IMR-90 (cell line): ENCODE data around the gene EPB41L3. TPM values are rescaled to one million over a fixed set of nuclear protein-coding genes. Genes with fewer than 3 reads are reported as not detected.

Source experiments
- ATAC-seq: fragments of 200-7000 bp; cut with Tn5 transposase; 2 replicates; pipeline ENCODE4 v1.9.1; 2020; ENCODE audit warnings: low read depth, mild to moderate bottlenecking, moderate library complexity
- BruUV-seq: library from RNA; stranded (reverse); fragments of 400-500 nt; replicated peaks from 2 replicates; lab custom pipeline; 2021; lab: Mats Ljungman, UMichigan
- CTCF ChIA-PET: fragments of 300-600 bp; formaldehyde crosslinking; extraction: SDS; loops from one replicate; lab custom pipeline; 2021; ENCODE audit warnings: antibody characterized with exemption; lab: Yijun Ruan, JAX
- POLR2A ChIA-PET: fragments of 300-600 bp; sonication (Branson Sonifier 250); formaldehyde crosslinking; loops from one replicate; lab custom pipeline; 2022; ENCODE audit warnings: antibody characterized with exemption; ENCODE audit not compliant: unreplicated experiment; lab: Charles Lee
- DNase-seq: peaks from one replicate; pipeline ENCODE4 v3.0.0; 2013
- H2AFZ ChIP-seq: replicated peaks from 2 replicates; pipeline ENCODE3; 2013; ENCODE audit warnings: low read length, mild to moderate bottlenecking; ENCODE audit not compliant: poor library complexity
- H2AK5ac ChIP-seq: 2 replicates; pipeline ENCODE4 v1.6.1; 2013; ENCODE audit warnings: low read depth, low read length, inconsistent platforms
- H2AK9ac ChIP-seq: replicated peaks from 2 replicates; pipeline ENCODE3; 2013; ENCODE audit warnings: mild to moderate bottlenecking, low read depth, low read length, moderate library complexity; ENCODE audit not compliant: poor library complexity
- H2BK120ac ChIP-seq: 2 replicates; pipeline ENCODE4 v1.6.1; 2013; ENCODE audit warnings: low read depth, low read length, inconsistent platforms
- H2BK15ac ChIP-seq: 3 replicates; pipeline ENCODE4 v1.6.1; 2013; ENCODE audit warnings: low read depth, low read length, inconsistent platforms
- H2BK20ac ChIP-seq: 2 replicates; pipeline ENCODE4 v1.6.1; 2013; ENCODE audit warnings: low read depth, mild to moderate bottlenecking, inconsistent platforms, low read length, moderate library complexity
- H2BK5ac ChIP-seq: 2 replicates; pipeline ENCODE4 v1.6.1; 2013; ENCODE audit warnings: mild to moderate bottlenecking, low read depth, low read length, inconsistent platforms; ENCODE audit not compliant: poor library complexity, severe bottlenecking
- H3K14ac ChIP-seq: replicated peaks from 2 replicates; pipeline ENCODE4 v1.6.1; 2013; ENCODE audit warnings: low read depth, low read length, inconsistent platforms
- H3K18ac ChIP-seq: 2 replicates; pipeline ENCODE4 v1.6.1; 2013; ENCODE audit warnings: low read depth, low read length, control low read depth
- H3K23ac ChIP-seq: 2 replicates; pipeline ENCODE4 v1.6.1; 2013; ENCODE audit warnings: low read depth, low read length, inconsistent platforms
- H3K27ac ChIP-seq: 2 replicates; pipeline ENCODE4 v1.5.1; 2013; ENCODE audit warnings: mild to moderate bottlenecking, control low read depth, low read length; ENCODE audit not compliant: insufficient read depth
- H3K27me3 ChIP-seq: 2 replicates; pipeline ENCODE4 v1.6.1; 2013; ENCODE audit warnings: low read length; ENCODE audit not compliant: control insufficient read depth, insufficient read depth
- H3K36me3 ChIP-seq: 2 replicates; pipeline ENCODE4 v1.6.1; 2013; ENCODE audit warnings: low read length, mixed read lengths; ENCODE audit not compliant: control insufficient read depth, insufficient read depth
- H3K4ac ChIP-seq: 2 replicates; pipeline ENCODE4 v1.6.1; 2013; ENCODE audit warnings: low read depth, low read length, inconsistent platforms
- H3K4me1 ChIP-seq: 2 replicates; pipeline ENCODE4 v1.6.1; 2013; ENCODE audit warnings: low read length, mixed read lengths; ENCODE audit not compliant: control insufficient read depth, insufficient read depth
- H3K4me2 ChIP-seq: 2 replicates; pipeline ENCODE4 v1.6.1; 2013; ENCODE audit warnings: low read depth, mild to moderate bottlenecking, control low read depth, low read length, moderate library complexity
- H3K4me3 ChIP-seq: 2 replicates; pipeline ENCODE4 v1.5.1; 2013; ENCODE audit warnings: low read depth, mild to moderate bottlenecking, control low read depth, low read length, moderate library complexity; ENCODE audit not compliant: insufficient read depth
- H3K56ac ChIP-seq: 2 replicates; pipeline ENCODE4 v1.6.1; 2013; ENCODE audit warnings: low read length, inconsistent platforms; ENCODE audit not compliant: insufficient read depth; ENCODE audit errors: extremely low read depth
- H3K79me1 ChIP-seq, 2 experiments: 2 replicates each; pipeline ENCODE4 v1.6.1; 2013; ENCODE audit warnings: low read length in 2 of 2, inconsistent platforms in 1 of 2, low read depth in 1 of 2
- H3K9ac ChIP-seq: 2 replicates; pipeline ENCODE4 v1.6.1; 2013; ENCODE audit warnings: low read depth, low read length, control low read depth
- H3K9me1 ChIP-seq: 2 replicates; pipeline ENCODE4 v1.6.1; 2013; ENCODE audit warnings: low read length, inconsistent platforms; ENCODE audit not compliant: insufficient read depth
- H3K9me3 ChIP-seq: 2 replicates; pipeline ENCODE4 v1.6.1; 2013; ENCODE audit warnings: low read length; ENCODE audit not compliant: control insufficient read depth, insufficient read depth
- H4K20me1 ChIP-seq: 2 replicates; pipeline ENCODE4 v1.6.1; 2013; ENCODE audit warnings: low read length, inconsistent platforms; ENCODE audit not compliant: insufficient read depth
- H4K5ac ChIP-seq: 2 replicates; pipeline ENCODE4 v1.6.1; 2013; ENCODE audit warnings: mild to moderate bottlenecking, low read depth, low read length, control low read depth
- H4K8ac ChIP-seq, 2 experiments: 2 replicates each; pipeline ENCODE4 v1.6.1; 2013; ENCODE audit warnings: low read depth in 2 of 2, low read length in 2 of 2, control low read depth in 1 of 2, inconsistent platforms in 1 of 2
- H4K91ac ChIP-seq: 2 replicates; pipeline ENCODE4 v1.6.1; 2013; ENCODE audit warnings: low read depth, low read length, inconsistent platforms; ENCODE audit not compliant: insufficient read depth
- BHLHE40 ChIP-seq: fragments of 150-350 bp; IDR thresholded peaks from 2 replicates; pipeline ENCODE4 v1.6.1; 2016; ENCODE audit warnings: mild to moderate bottlenecking, low read depth, low read length
- CEBPB ChIP-seq: IDR thresholded peaks from 2 replicates; pipeline ENCODE4 v1.6.1; 2012; ENCODE audit warnings: low read depth, low read length, improper control_type of control experiment
- CHD1 ChIP-seq: IDR thresholded peaks from 2 replicates; pipeline ENCODE4 v1.6.1; 2012; ENCODE audit warnings: low read depth, low read length, improper control_type of control experiment
- FOS ChIP-seq: fragments of 150-350 bp; IDR thresholded peaks from 2 replicates; pipeline ENCODE4 v1.6.1; 2016; ENCODE audit warnings: low read depth, low read length
- MAFK ChIP-seq: IDR thresholded peaks from 2 replicates; pipeline ENCODE4 v1.6.1; 2012; ENCODE audit warnings: low read depth, low read length, improper control_type of control experiment
- MXI1 ChIP-seq: IDR thresholded peaks from 2 replicates; pipeline ENCODE4 v1.6.1; 2012; ENCODE audit warnings: low read depth, mild to moderate bottlenecking, low read length, moderate library complexity, borderline replicate concordance
- POLR2A ChIP-seq: IDR thresholded peaks from 2 replicates; pipeline ENCODE4 v1.6.1; 2012; ENCODE audit warnings: mild to moderate bottlenecking, low read depth, low read length
- RAD21 ChIP-seq: IDR thresholded peaks from 2 replicates; pipeline ENCODE4 v1.6.1; 2012; ENCODE audit warnings: low read length, improper control_type of control experiment
- RFX5 ChIP-seq: IDR thresholded peaks from 2 replicates; pipeline ENCODE4 v1.8.0; 2012; ENCODE audit warnings: low read depth, mild to moderate bottlenecking, low read length, moderate library complexity
- SMC3 ChIP-seq: fragments of 150-350 bp; IDR thresholded peaks from 2 replicates; pipeline ENCODE4 v1.6.1; 2016; ENCODE audit warnings: low read depth, mild to moderate bottlenecking, antibody characterized with exemption, low read length, moderate library complexity
- WGBS, 2 experiments: methylation state at CpG; one replicate each; pipeline versions ENCODE4 v1.1.5 to v1.1.7; 2013; ENCODE audit warnings: missing lambda C conversion rate in 2 of 2; ENCODE audit not compliant: insufficient read length in 1 of 2; ENCODE audit errors: extremely low coverage in 2 of 2; 5-methylcytosine and 5-hydroxymethylcytosine counted together
- dilution Hi-C: fragments of 300-500 bp; cut with HindIII; formaldehyde crosslinking; loops from one replicate; pipeline ENCODE4 v1.14.3; 2018; ENCODE audit warnings: low sequenced_read_pairs; ENCODE audit not compliant: unreplicated experiment
- in situ Hi-C: fragments of 300-500 bp; cut with MboI; formaldehyde crosslinking; loops from 3 replicates; pipeline ENCODE4 v1.14.3; 2019; ENCODE audit warnings: low sequenced_read_pairs, inconsistent platforms, mixed read lengths
- intact Hi-C: fragments of 100-400 bp; cut with micrococcal nuclease; formaldehyde crosslinking; loops from 2 replicates; pipeline ENCODE4 v1.10.0; 2022
- polyA plus RNA-seq, 3 experiments: library from polyadenylated mRNA; depleted of rRNA; stranded (reverse); fragments of >200 nt; gene quantifications; 2 replicates each; pipeline ENCODE4 v1.2.3, GENCODE V29; 2012; ENCODE audit warnings: low replicate concordance in 1 of 3
- total RNA-seq: library from RNA; depleted of rRNA; stranded (reverse); fragments of >200 nt; gene quantifications from 2 replicates; pipeline ENCODE4 v1.2.3, GENCODE V29; 2012
- TF ChIP-seq, protein P1 (sequence below): fragments of 150-350 bp; IDR thresholded peaks from 2 replicates; pipeline ENCODE4 v1.6.1; 2017; ENCODE audit warnings: mild to moderate bottlenecking, antibody characterized with exemption, low read length, low read depth
- TF ChIP-seq, protein P2 (sequence below): conservative IDR thresholded peaks from 2 replicates; pipeline ENCODE4 v1.5.1; 2012; ENCODE audit warnings: mild to moderate bottlenecking, low read depth, low read length, improper control_type of control experiment
- TF ChIP-seq, protein P3 (sequence below): fragments of 150-350 bp; IDR thresholded peaks from 2 replicates; pipeline ENCODE4 v1.6.1; 2016; ENCODE audit warnings: low read depth, mild to moderate bottlenecking, low read length, moderate library complexity, borderline replicate concordance

Gene EPB41L3
- total and polyA plus RNA-seq, 2 of the 4 experiments (the other 2 are of a cell fraction): 36.6 to 70.3 TPM

DNA sequence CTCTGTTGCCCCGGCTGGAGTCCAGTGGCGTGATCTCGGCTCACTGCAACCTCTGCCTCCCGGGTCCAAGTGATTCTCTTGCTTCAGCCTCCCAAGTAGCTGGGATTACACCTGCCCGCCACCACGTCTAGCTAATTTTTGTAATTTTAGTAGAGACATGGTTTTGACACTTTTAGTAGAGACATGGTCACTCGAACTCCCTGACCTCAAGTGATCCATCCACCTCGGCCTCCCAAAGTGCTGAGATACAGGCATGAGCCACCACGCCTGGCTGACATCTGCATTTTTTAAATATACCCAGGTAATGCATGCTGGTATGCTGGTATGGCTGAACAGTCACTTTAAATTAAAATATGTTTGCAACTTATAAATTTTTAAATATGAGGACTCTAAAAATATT, 91.9 kb downstream of the EPB41L3 start:
- CTCF ChIA-PET: no interaction called here
- Histone ChIP-seq H3K27me3 (no peaks in the 10 kb centered on the region), H3K4me2 (no peak overlapping the region), H3K27ac (no peak overlapping the region), H4K8ac (no peak overlapping the region; a peak in 1 of 4 replicates), H4K91ac (no peak overlapping the region), H4K5ac (no peak overlapping the region), H3K9me1 (no peaks in the 10 kb centered on the region), H2BK20ac (no peak overlapping the region), H2AK9ac (no peak overlapping the region), H2BK15ac (no peak overlapping the region), H3K18ac (no peak overlapping the region), H2AFZ (no peak overlapping the region), H3K79me1 (peaks cover 10 to 23% of the 10 kb centered on the region in 2 experiments; a peak in 3 of 4 replicates), H3K23ac (no peak overlapping the region), H3K9me3 (no peaks in the 10 kb centered on the region), H3K9ac (no peak overlapping the region), H3K14ac (no peak overlapping the region), H3K4me3 (no peak overlapping the region), H3K36me3 (no peaks in the 10 kb centered on the region), H2BK5ac (no peak overlapping the region), H2BK120ac (no peak overlapping the region), H3K4me1 (peaks cover 3% of the 10 kb centered on the region), H2AK5ac (no peak overlapping the region), H4K20me1 (no peaks in the 10 kb centered on the region), H3K56ac (no peak overlapping the region), H3K4ac (no peak overlapping the region)
- no TSS peak for BruUV-seq
- DNase-seq (no peak), ATAC-seq (no peak)
- 80% methylated on average over 3 of the region's 9 CpGs; no CpG with 5 or more reads in 1 of the 2 experiments for WGBS, 2 experiments
- POLR2A ChIA-PET: no interaction called here
- dilution Hi-C loops (no loop called here), intact Hi-C loops (no loop called here), in situ Hi-C loops (no loop called here)
- TF ChIP-seq, protein P1, sequence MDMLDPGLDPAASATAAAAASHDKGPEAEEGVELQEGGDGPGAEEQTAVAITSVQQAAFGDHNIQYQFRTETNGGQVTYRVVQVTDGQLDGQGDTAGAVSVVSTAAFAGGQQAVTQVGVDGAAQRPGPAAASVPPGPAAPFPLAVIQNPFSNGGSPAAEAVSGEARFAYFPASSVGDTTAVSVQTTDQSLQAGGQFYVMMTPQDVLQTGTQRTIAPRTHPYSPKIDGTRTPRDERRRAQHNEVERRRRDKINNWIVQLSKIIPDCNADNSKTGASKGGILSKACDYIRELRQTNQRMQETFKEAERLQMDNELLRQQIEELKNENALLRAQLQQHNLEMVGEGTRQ: no peak
- TF ChIP-seq CHD1 (no peak), FOS (no peak), MXI1 (no peak), RFX5 (no peak), RAD21 (no peak), POLR2A (no peak), SMC3 (no peak), MAFK (no peak), CEBPB (no peak), BHLHE40 (no peak)
- TF ChIP-seq, protein P2, sequence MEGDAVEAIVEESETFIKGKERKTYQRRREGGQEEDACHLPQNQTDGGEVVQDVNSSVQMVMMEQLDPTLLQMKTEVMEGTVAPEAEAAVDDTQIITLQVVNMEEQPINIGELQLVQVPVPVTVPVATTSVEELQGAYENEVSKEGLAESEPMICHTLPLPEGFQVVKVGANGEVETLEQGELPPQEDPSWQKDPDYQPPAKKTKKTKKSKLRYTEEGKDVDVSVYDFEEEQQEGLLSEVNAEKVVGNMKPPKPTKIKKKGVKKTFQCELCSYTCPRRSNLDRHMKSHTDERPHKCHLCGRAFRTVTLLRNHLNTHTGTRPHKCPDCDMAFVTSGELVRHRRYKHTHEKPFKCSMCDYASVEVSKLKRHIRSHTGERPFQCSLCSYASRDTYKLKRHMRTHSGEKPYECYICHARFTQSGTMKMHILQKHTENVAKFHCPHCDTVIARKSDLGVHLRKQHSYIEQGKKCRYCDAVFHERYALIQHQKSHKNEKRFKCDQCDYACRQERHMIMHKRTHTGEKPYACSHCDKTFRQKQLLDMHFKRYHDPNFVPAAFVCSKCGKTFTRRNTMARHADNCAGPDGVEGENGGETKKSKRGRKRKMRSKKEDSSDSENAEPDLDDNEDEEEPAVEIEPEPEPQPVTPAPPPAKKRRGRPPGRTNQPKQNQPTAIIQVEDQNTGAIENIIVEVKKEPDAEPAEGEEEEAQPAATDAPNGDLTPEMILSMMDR: no peak
- TF ChIP-seq, protein P3, sequence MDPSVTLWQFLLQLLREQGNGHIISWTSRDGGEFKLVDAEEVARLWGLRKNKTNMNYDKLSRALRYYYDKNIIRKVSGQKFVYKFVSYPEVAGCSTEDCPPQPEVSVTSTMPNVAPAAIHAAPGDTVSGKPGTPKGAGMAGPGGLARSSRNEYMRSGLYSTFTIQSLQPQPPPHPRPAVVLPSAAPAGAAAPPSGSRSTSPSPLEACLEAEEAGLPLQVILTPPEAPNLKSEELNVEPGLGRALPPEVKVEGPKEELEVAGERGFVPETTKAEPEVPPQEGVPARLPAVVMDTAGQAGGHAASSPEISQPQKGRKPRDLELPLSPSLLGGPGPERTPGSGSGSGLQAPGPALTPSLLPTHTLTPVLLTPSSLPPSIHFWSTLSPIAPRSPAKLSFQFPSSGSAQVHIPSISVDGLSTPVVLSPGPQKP: no peak
